ENCODE data around the gene HYAL2. TPM values are rescaled to one million over a fixed set of nuclear protein-coding genes. Genes with fewer than 3 reads are reported as not detected.

The HYAL2 gene
- 71.0 TPM for total RNA-seq

DNA sequence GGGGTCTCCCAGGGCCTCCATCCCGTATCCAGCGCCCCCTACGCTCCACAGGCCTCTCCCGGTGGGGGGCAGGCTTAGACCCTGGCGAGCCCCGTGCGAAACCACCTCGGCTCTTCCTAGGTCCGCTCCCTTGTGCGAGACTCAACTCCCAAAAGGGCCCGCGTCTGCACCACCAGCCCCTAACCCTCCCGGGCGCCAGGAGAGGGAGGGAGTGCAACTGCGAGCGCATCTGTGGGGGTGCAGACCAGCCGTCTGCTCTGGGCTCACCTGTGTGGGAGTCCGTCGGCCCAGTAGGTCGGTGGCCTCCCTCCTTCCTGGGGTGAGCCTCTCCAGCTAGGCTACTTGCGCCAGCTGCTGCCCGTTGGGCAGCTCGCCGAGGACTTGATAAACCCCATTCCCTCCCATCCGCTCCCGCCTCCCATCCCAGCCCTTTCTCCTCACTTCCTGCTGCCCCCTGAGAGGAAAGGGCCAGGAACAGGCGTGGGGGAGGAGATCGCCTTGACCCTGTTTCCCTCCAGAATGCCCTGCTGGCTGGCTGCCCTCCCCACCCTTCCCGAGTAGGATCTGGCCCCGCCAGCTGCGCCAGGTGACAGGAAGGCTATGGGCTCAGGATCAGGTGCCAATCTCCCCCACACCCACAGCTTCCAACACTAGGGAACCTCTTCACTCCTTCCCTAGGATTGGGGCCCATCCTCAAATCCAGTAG, at the start of gene HYAL2:
HYAL2 (minus strand) TSS at position 360 of the 706 bp plus-strand sequence. CDS start 2,256 bp downstream, outside the sequence.

DNA sequence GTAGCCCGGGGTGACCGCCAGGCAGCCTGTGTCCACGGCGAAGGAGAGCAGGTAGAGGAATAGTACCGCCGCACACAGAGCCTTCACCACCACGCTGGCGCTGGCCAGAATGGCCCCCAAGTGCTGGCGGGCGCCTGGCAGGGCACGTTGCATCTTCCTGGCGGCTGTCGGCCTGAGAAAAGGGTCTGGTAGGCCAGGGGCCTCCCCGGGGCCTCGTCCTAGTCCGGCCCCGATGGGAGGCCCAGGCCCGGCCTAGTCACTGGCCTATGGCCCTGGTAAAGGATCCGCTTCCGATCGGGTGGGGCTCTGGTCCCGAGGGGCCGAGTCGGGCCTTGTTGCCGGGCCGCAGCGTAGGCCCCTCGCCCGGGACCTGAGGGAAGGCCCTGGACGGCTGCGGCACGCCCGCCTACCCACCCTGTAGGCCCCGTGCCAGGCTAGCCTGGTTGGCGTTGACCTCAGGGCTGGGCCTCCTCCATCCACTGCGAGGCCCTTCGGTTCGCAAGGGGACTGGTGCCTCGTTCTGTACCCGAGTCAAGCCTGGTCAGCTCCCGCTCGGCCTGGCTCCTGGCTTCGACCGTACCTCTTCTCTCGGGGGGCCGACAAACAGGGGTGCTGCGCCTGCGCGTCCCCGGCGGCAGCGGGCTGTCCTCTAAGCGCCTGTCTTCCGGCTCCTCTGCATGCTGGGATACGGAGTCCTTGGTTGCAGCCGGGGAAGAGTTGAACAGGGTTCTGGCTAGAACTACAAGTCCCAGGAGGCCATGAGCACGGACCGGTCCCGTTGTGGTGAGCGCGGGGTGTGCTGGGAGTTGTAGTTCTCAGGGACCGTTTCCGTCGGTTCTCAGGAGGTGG, 36.6 kb upstream of the HYAL2 start, which contains the start of gene TMEM115:
TMEM115 (minus strand) TSS at position 611 of the 849 bp plus-strand sequence; CDS start at position 153, 458 bp downstream.

DNA sequence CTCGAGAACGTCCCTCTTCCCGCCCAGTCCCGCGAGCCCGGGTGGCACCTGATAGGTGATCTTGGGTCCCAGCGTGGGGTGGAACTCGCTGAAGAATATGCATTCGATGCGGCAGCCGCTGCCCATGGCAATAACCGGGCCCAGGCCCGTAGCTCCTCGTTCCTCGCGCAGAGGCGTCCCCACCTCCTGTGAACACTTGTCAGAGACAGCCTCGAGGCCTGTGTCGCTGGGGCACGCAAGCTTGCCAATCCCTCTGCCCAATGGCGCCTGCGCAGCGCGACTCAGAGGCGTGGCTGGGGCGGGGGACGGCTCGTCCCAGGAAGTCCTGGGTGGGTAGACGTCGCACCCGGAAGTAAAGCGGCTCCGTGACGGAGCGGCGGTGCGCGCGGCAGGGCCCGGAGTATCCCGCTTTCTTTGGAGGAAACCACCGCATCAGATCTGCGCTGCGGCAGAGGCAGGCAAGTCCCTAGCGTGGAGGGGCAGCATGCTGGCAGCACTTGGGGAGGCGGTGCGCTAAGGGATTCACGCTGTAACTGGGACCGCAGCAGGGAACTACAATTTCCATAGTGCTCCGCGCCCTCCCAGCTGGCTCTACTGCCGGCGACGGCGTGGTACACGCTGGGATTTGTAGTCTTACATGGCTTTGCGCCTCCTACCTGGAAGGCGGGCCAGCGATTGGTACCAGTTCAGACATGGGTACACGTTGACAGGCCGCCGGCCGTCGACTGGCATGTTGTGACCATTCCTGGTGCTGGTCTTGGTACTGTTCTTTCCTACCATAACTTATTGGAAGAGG, 28.2 kb upstream of the HYAL2 start, which contains the start of the genes CYB561D2 and NPRL2:
CYB561D2 (plus strand) TSS at position 336 of the 796 bp plus-strand sequence. CDS start 572 bp downstream, outside the sequence.
NPRL2 (minus strand) TSS at position 249 of the 796 bp plus-strand sequence; CDS start at position 126, 123 bp downstream.

DNA sequence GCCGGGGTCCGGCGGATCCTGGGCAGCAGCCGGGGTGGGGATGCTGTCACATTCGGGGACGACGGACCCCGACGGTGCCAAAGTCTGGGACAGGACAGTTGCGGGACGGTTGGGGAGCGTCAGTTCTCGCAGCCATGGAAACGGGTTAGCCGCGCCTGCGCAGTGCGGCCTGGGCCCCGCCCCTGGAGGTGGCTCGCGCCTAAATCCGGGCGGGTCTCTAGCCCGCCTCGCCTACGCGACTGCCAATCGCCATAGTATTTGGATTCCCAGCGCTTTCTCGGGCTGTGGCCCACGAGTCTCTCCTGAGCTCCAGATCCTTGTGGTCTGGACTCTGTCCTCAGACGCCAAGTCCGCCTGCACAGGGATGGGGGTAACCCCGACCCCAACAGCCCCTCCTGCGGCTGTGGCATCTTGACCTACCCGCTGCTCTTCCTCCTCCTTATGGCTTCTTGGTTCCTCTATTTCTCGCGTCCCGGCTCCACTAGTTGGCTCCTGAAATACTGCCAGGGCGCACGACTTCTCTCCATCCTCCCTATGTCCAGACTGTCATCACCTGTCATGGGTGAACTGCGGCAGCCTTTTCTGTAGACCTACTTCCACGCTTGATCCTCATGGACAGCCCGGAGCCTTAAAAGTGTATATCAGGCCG, 23.2 kb upstream of the HYAL2 start, which contains the start of gene ZMYND10:
ZMYND10 (minus strand) TSS at position 147 of the 649 bp plus-strand sequence. CDS start 153 bp downstream, outside the sequence.

DNA sequence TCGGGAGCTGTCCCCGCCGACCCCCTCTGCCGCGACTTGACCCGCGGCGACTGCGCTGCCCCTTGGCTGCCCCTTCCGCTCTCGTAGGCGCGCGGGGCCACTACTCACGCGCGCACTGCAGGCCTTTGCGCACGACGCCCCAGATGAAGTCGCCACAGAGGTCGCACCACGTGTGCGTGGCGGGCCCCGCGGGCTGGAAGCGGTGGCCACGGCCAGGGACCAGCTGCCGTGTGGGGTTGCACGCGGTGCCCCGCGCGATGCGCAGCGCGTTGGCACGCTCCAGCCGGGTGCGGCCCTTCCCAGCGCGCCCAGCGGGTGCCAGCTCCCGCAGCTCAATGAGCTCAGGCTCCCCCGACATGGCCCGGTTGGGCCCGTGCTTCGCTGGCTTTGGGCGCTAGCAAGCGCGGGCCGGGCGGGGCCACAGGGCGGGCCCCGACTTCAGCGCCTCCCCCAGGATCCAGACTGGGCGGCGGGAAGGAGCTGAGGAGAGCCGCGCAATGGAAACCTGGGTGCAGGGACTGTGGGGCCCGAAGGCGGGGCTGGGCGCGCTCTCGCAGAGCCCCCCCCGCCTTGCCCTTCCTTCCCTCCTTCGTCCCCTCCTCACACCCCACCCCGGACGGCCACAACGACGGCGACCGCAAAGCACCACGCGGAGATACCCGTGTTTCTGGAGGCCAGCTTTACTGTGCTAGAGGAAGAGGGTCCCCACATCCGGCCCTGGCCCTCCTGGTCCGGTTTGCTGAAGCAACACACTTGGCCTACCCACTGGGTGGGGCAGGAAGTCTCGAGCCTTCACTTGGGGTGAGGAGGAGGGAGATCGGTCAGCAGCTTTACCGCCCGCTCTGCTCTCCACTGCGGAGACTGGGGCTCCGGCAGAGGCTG, 18.1 kb upstream of the HYAL2 start, which contains the start of gene RASSF1:
RASSF1 (minus strand) TSS at position 389 of the 882 bp plus-strand sequence; CDS start at position 358, 31 bp downstream.

GRCh38 chr3:50327943-50328691, 5.6 kb upstream of the HYAL2 start, which contains the start of gene TUSC2:
Gene TUSC2, minus strand, starts transcription at chr3:50328223. Its CDS starts 124 bp downstream, at chr3:50328099.

DNA sequence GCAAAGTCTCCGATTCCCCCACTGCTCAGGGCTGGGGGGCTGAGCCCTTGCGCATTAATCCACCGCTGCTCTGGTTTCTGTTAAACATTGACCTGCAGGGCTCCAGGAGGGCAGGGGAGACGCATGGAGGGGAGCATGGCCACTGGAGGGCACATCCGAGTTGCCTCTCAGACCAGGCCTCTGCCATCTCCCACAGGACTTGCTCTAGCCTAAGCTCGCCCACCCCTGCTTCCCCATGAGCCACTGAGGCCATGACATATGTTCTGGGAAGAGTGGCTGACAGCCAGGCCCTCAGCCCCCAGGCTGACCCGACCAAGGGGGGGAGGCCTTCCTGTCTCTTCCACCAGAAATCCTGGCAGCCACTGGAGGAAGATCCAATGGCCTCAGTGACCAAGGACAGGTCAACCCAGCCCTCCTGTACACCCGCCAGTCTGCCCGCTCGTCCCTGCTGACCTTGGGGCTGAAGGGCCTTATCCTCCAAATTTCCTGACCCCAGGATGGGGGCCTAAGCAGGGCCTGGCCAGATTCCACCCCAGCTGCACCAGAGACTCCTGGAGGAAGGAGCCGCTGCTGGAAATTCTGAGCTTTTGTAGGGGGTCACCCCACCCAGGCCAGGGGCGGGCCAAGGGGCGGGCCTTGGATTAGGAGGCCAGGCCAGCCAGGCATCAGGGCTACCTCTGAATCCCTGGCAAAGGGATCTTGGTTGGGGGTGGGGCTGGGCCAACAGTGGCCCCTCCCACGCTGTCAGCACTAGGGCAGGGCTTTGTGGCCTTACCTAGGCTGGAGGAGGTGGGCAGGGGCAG, 19.3 kb downstream of the HYAL2 start, which contains the start of gene HYAL1:
HYAL1 (minus strand) TSS at position 562 of the 803 bp plus-strand sequence. CDS start 618 bp downstream, outside the sequence.

GRCh38 chr3:50298836-50299637, 23.5 kb downstream of the HYAL2 start, which contains the start of the genes HYAL3 and NAA80:
Gene HYAL3, minus strand, starts transcription at chr3:50299405. Its CDS starts 3,803 bp downstream, at chr3:50295602.
Gene NAA80, minus strand, starts transcription at chr3:50299405. Its CDS starts 1,942 bp downstream, at chr3:50297463.

GRCh38 chr3:50292159-50293078, 30.1 kb downstream of the HYAL2 start, which contains the start of gene IFRD2:
Gene IFRD2, minus strand, starts transcription at chr3:50292429. Its CDS starts 155 bp downstream, at chr3:50292274.

GRCh38 chr3:50278880-50279224, 43.7 kb downstream of the HYAL2 start, which contains the start of gene LSMEM2:
Gene LSMEM2, plus strand, starts transcription at chr3:50279087. Its CDS starts 27 bp downstream, at chr3:50279114.

DNA sequence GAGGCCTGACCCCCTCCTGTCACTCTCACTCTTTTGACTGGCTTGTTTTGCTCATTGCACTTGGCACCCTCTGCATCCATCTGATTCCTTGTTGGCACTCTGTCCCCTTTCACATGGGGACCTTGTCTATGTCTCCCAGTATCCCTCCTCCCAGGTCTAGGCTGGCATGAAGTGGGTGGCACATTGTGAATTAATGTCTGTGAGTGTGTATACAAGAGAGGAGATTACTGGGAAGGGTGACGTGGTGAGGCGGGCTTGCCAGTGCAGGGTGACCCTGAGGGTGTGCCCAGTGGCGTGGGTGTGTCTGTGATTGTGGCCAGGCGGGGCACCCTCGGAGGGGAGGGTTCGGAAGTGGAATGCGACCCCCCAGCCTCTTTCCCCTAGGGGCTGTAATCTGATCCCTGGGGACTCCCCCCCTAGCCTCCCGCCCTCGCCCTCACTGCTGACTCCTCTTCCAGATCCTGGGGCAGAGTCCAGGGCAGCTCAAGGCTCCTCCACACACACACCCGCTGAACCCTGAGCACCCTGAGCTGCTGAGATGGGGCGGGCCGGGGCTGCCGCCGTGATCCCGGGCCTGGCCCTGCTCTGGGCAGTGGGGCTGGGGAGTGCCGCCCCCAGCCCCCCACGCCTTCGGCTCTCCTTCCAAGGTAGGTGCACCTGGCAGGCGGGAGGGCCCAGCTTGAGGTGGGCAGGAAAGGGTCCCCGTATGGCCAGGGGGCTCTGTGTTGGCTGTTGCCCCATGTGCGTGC, 53.7 kb downstream of the HYAL2 start, which contains the start of gene SEMA3B:
SEMA3B (plus strand) TSS at position 445 of the 749 bp plus-strand sequence; CDS start at position 539, 94 bp downstream.

